Sigmoid colon (tissue), 7 donors: Measurements from ENCODE around the gene ATPAF1. TPM values are rescaled to one million over a fixed set of nuclear protein-coding genes. Genes with fewer than 3 reads are reported as not detected.

Experiments used
- DNase-seq: peaks from one replicate; pipeline ENCODE4 v3.0.0-alpha.2; 2019
- H3K27ac ChIP-seq, 4 donors: fragments of 200-600 bp; sonication (generic); one replicate each; pipeline ENCODE4 v1.5.1; 2016 to 2019; ENCODE audit warnings: mild to moderate bottlenecking in 1 of 4
- H3K27me3 ChIP-seq, 3 donors: fragments of 200-600 bp; sonication (generic); one replicate each; pipeline ENCODE4 v1.5.1; 2019; ENCODE audit warnings: mild to moderate bottlenecking in 1 of 3
- H3K36me3 ChIP-seq, 4 donors: fragments of 200-600 bp; sonication (generic); one replicate each; pipeline ENCODE4 v1.5.1; 2016 to 2019
- H3K4me1 ChIP-seq, 4 donors: fragments of 200-600 bp; sonication (generic); one replicate each; pipeline ENCODE4 v1.5.1; 2017 to 2019
- H3K4me3 ChIP-seq, 4 donors: fragments of 200-600 bp; sonication (generic); one replicate each; pipeline ENCODE4 v1.5.1; 2017 to 2019; ENCODE audit warnings: mild to moderate bottlenecking in 2 of 4, moderate library complexity in 1 of 4
- H3K9me3 ChIP-seq, 4 donors: fragments of 200-600 bp in 3 of 4; sonication (generic) in 3 of 4; one replicate each; pipeline versions ENCODE4 v1.5.1 to v1.6.1; 2013 to 2019
- CTCF ChIP-seq, 4 experiments: fragments of 450-650 bp in 3 of 4; fragments of 200-600 bp in 1 of 4; IDR thresholded peaks; one replicate each; pipeline ENCODE4 v1.5.1; 2016 to 2019; ENCODE audit warnings: antibody characterized with exemption in 4 of 4, mild to moderate bottlenecking in 3 of 4, moderate library complexity in 2 of 4
- EP300 ChIP-seq, 4 donors: sonication (generic); formaldehyde crosslinking; IDR thresholded peaks; one replicate each; pipeline ENCODE4 v1.6.1; 2017; ENCODE audit warnings: antibody characterized with exemption in 4 of 4
- POLR2A ChIP-seq, 2 donors: fragments of 450-650 bp; IDR thresholded peaks; one replicate each; pipeline ENCODE4 v1.6.1; 2016; ENCODE audit warnings: antibody characterized with exemption in 2 of 2, mild to moderate bottlenecking in 2 of 2, moderate library complexity in 2 of 2
- POLR2AphosphoS5 ChIP-seq, 4 donors: sonication (generic); formaldehyde crosslinking; IDR thresholded peaks; one replicate each; pipeline ENCODE4 v1.6.1; 2017; ENCODE audit warnings: antibody characterized with exemption in 4 of 4
- WGBS, 2 donors: extraction: QIAGEN DNeasy Blood & Tissue Kit; methylation state at CpG; one replicate each; pipeline ENCODE4 v1.1.7; 2013; 5-methylcytosine and 5-hydroxymethylcytosine counted together
- intact Hi-C: fragments of 100-400 bp; cut with DNase I; formaldehyde crosslinking; loops from one replicate; pipeline ENCODE4 v1.15.1; 2023
- polyA plus RNA-seq, 3 donors: library from polyadenylated mRNA; stranded (reverse); fragments of 200-250 nt; gene quantifications; one replicate each; pipeline ENCODE4 v1.2.3, GENCODE V29; 2013
- total RNA-seq, 4 donors: library from RNA; depleted of rRNA; stranded (reverse); fragments of >200 nt; gene quantifications; one replicate each; pipeline ENCODE4 v1.1.0, GENCODE V29; 2016
- donor health status: healthy with polysubstance abuse.
- donor health status: Bipolar disorder and iron deficiency.
- donor health status: healthy.

The ATPAF1 gene
- total and polyA plus RNA-seq, 7 donors: 35.2 to 82.8 (median 61.0) TPM

GRCh38 chr1:46684670-46685069, 16.5 kb upstream of the ATPAF1 start:
- 94 to 96% methylated on average over 2 of the region's 2 CpGs for WGBS, 2 donors
- no peak overlapping the region for H3K4me3 ChIP-seq
- intact Hi-C loops: no loop called here
- H3K36me3 ChIP-seq: peaks cover 9 to 86% (median 36%) of the 10 kb centered on the region in 4 donors
- no peak for DNase-seq
- no peak for TF ChIP-seq POLR2A (IDR thresholded peaks at IDR 0.05)
- no peak for TF ChIP-seq CTCF (IDR thresholded peaks at IDR 0.05)
- TF ChIP-seq EP300 (IDR thresholded peaks at IDR 0.05): no peak
- TF ChIP-seq POLR2AphosphoS5 (IDR thresholded peaks at IDR 0.05): no peak
- peaks cover 0 to 37% (median 16%) of the 10 kb centered on the region in 4 donors for H3K4me1 ChIP-seq
- H3K27me3 ChIP-seq: no peaks in the 10 kb centered on the region
- H3K9me3 ChIP-seq: no peaks in the 10 kb centered on the region
- H3K27ac ChIP-seq: no peak overlapping the region

GRCh38 chr1:46682064-46682463, 13.9 kb upstream of the ATPAF1 start:
- Histone ChIP-seq H3K4me1 (peaks cover 0 to 22% (median 5%) of the 10 kb centered on the region in 4 donors), H3K36me3 (peaks cover 9 to 93% (median 35%) of the 10 kb centered on the region in 4 donors), H3K27ac (peak overlapping the region in 1 of 4 donors; percentile 20), H3K9me3 (no peaks in the 10 kb centered on the region), H3K4me3 (no peak overlapping the region), H3K27me3 (no peaks in the 10 kb centered on the region)
- TF ChIP-seq EP300 (IDR thresholded peaks at IDR 0.05): no peak
- no peak for TF ChIP-seq POLR2A (IDR thresholded peaks at IDR 0.05)
- no peak for TF ChIP-seq POLR2AphosphoS5 (IDR thresholded peaks at IDR 0.05)
- TF ChIP-seq CTCF (IDR thresholded peaks at IDR 0.05): no peak
- intact Hi-C loops: no loop called here
- no peak for DNase-seq
- 19 to 81% methylated on average over 1 of the region's 1 CpG for WGBS, 2 donors

GRCh38 chr1:46681333-46682034, 13.3 kb upstream of the ATPAF1 start:
- Histone ChIP-seq H3K4me3 (no peak overlapping the region), H3K36me3 (peaks cover 9 to 97% (median 38%) of the 10 kb centered on the region in 4 donors), H3K9me3 (no peaks in the 10 kb centered on the region), H3K4me1 (peaks cover 0 to 16% (median 2%) of the 10 kb centered on the region in 4 donors), H3K27ac (peak overlapping the region in 2 of 4 donors; percentile 20 to 22), H3K27me3 (no peaks in the 10 kb centered on the region)
- no peak for TF ChIP-seq POLR2AphosphoS5 (IDR thresholded peaks at IDR 0.05)
- TF ChIP-seq POLR2A (IDR thresholded peaks at IDR 0.05): no peak
- no peak for TF ChIP-seq EP300 (IDR thresholded peaks at IDR 0.05)
- TF ChIP-seq CTCF (IDR thresholded peaks at IDR 0.05): no peak
- WGBS, 2 donors: 47 to 66% methylated on average over 1 of the region's 1 CpG
- intact Hi-C loops: no loop called here
- no peak for DNase-seq

- TF ChIP-seq CTCF (IDR thresholded peaks at IDR 0.05): no peak
- no peak for TF ChIP-seq POLR2A (IDR thresholded peaks at IDR 0.05)
- no peak for TF ChIP-seq POLR2AphosphoS5 (IDR thresholded peaks at IDR 0.05)
- TF ChIP-seq EP300 (IDR thresholded peaks at IDR 0.05): no peak
- Histone ChIP-seq H3K4me1 (peaks cover 0 to 12% (median 0%) of the 10 kb centered on the region in 4 donors), H3K4me3 (no peak overlapping the region), H3K36me3 (peaks cover 9 to 96% (median 44%) of the 10 kb centered on the region in 4 donors), H3K9me3 (no peaks in the 10 kb centered on the region), H3K27ac (no peak overlapping the region), H3K27me3 (no peaks in the 10 kb centered on the region)
- 94 to 96% methylated on average over 6 of the region's 6 CpGs for WGBS, 2 donors
- no peak for DNase-seq
- intact Hi-C loops: no loop called here
Observed at GRCh38 chr1:46679789-46680573, 11.8 kb upstream of the ATPAF1 start.
